A549 (cell line): Measurements from ENCODE around the gene GARIN3. TPM values are rescaled to one million over a fixed set of nuclear protein-coding genes. Genes with fewer than 3 reads are reported as not detected.

Source experiments
- ATAC-seq, 2 experiments: fragments of 200-7000 bp in 1 of 2; fragments of >200 bp in 1 of 2; cut with Nextera tagmentation in 1 of 2; cut with Tn5 transposase in 1 of 2; 3 replicates each; pipeline versions ENCODE4 v1.8.0 to v1.9.1; 2018 to 2020; ENCODE audit warnings: mild to moderate bottlenecking in 1 of 2, moderate library complexity in 1 of 2
- CTCF ChIA-PET: fragments of 300-600 bp; sonication (Branson Sonifier 250); formaldehyde crosslinking; extraction: SDS; loops from one replicate; lab custom pipeline; 2021; ENCODE audit warnings: antibody characterized with exemption, inconsistent platforms; lab: Yijun Ruan, JAX
- POLR2A ChIA-PET: fragments of 350-600 bp; formaldehyde crosslinking; extraction: SDS; loops from one replicate; lab custom pipeline; 2021; ENCODE audit warnings: antibody characterized with exemption, inconsistent platforms; lab: Yijun Ruan, JAX
- DNase-seq, 2 experiments: peaks; one replicate each; pipeline versions ENCODE4 v3.0.0 to v3.0.0-alpha.2; 2011 to 2016; ENCODE audit warnings: low read depth in 1 of 2, low spot score in 1 of 2
- FAIRE-seq: peaks from 2 replicates; lab custom pipeline; 2011; peaks lifted over from hg19 to GRCh38; lab: Jason Lieb, UNC
- H3K27ac ChIP-seq, 2 experiments: fragments of >200 bp; sonication (Bioruptor Twin); formaldehyde crosslinking; 3 replicates each; pipeline ENCODE4 v1.5.1; 2016 to 2017
- H3K4me1 ChIP-seq: fragments of >200 bp; sonication (Bioruptor Twin); formaldehyde crosslinking; 3 replicates; pipeline ENCODE4 v1.6.1; 2016
- H3K4me2 ChIP-seq: fragments of >200 bp; sonication (Bioruptor Twin); formaldehyde crosslinking; 3 replicates; pipeline ENCODE4 v1.6.1; 2016
- H3K4me3 ChIP-seq: fragments of >200 bp; sonication (Bioruptor Twin); formaldehyde crosslinking; 3 replicates; pipeline ENCODE4 v1.5.1; 2016
- H3K9me3 ChIP-seq: fragments of >200 bp; sonication (Bioruptor Twin); formaldehyde crosslinking; 3 replicates; pipeline ENCODE4 v1.6.1; 2016
- CHD2 ChIP-seq: fragments of 150-350 bp; IDR thresholded peaks from 2 replicates; pipeline ENCODE4 v1.6.1; 2014; ENCODE audit warnings: low read length; ENCODE audit not compliant: partially characterized antibody
- CHD4 ChIP-seq: fragments of 200-600 bp; sonication (generic); IDR thresholded peaks from 2 replicates; pipeline ENCODE4 v1.6.1; 2016; ENCODE audit warnings: antibody characterized with exemption, mild to moderate bottlenecking, borderline replicate concordance
- CTCF ChIP-seq: fragments of >200 bp; sonication (Bioruptor Twin); formaldehyde crosslinking; IDR thresholded peaks from 3 replicates; pipeline ENCODE4 v1.5.1; 2016
- E2F6 ChIP-seq: IDR thresholded peaks from 2 replicates; pipeline ENCODE4 v1.6.1; 2012; ENCODE audit warnings: low read depth, borderline replicate concordance
- EP300 ChIP-seq, 2 experiments: fragments of >200 bp; sonication (Bioruptor Twin); formaldehyde crosslinking; IDR thresholded peaks; 2 replicates in 1 of 2; 3 replicates in 1 of 2; pipeline ENCODE4 v1.6.1; 2016 to 2017
- FOXS1 ChIP-seq: fragments of 250-450 bp; sonication (Bioruptor Pico); IDR thresholded peaks from 2 replicates; pipeline ENCODE4 v1.5.0; 2020; ENCODE audit warnings: mild to moderate bottlenecking, moderate library complexity
- HMGXB4 ChIP-seq: fragments of 250-450 bp; sonication (Bioruptor Pico); IDR thresholded peaks from 2 replicates; pipeline ENCODE4 v1.5.0; 2021; ENCODE audit warnings: mild to moderate bottlenecking, moderate library complexity, borderline replicate concordance
- HOXB5 ChIP-seq: fragments of 250-450 bp; sonication (Bioruptor Pico); IDR thresholded peaks from 2 replicates; pipeline ENCODE4 v1.5.0; 2020; ENCODE audit warnings: mild to moderate bottlenecking, moderate library complexity
- JUN ChIP-seq, 2 experiments: fragments of >200 bp; sonication (Bioruptor Twin); formaldehyde crosslinking; IDR thresholded peaks; 2 replicates in 1 of 2; 3 replicates in 1 of 2; pipeline ENCODE4 v1.6.1; 2016 to 2017
- MAFK ChIP-seq: fragments of 450-650 bp; IDR thresholded peaks from 2 replicates; pipeline ENCODE4 v1.6.1; 2014; ENCODE audit not compliant: partially characterized antibody
- MAX ChIP-seq: IDR thresholded peaks from 2 replicates; pipeline ENCODE4 v1.6.1; 2012
- MAZ ChIP-seq: fragments of 150-350 bp; IDR thresholded peaks from 2 replicates; pipeline ENCODE4 v1.6.1; 2014; ENCODE audit warnings: antibody characterized with exemption, low read depth, low read length, borderline replicate concordance
- NFE2L2 ChIP-seq: fragments of 150-350 bp; conservative IDR thresholded peaks from 2 replicates; pipeline ENCODE4 v1.6.1; 2014; ENCODE audit warnings: low read length
- NPAS2 ChIP-seq: fragments of 250-450 bp; sonication (Bioruptor Pico); IDR thresholded peaks from 2 replicates; pipeline ENCODE4 v1.8.0; 2022; ENCODE audit warnings: mild to moderate bottlenecking, moderate library complexity, borderline replicate concordance
- PHF8 ChIP-seq: fragments of 200-600 bp; sonication (generic); IDR thresholded peaks from 2 replicates; pipeline ENCODE4 v1.6.1; 2016; ENCODE audit warnings: low read depth, mild to moderate bottlenecking, antibody characterized with exemption, moderate library complexity, borderline replicate concordance
- REST ChIP-seq: fragments of 200-600 bp; sonication (generic); IDR thresholded peaks from 2 replicates; pipeline ENCODE4 v1.6.1; 2016; ENCODE audit warnings: antibody characterized with exemption, mild to moderate bottlenecking, moderate library complexity
- RNF2 ChIP-seq: fragments of 200-600 bp; sonication (generic); IDR thresholded peaks from 2 replicates; pipeline ENCODE4 v1.6.1; 2016; ENCODE audit warnings: low read depth, mild to moderate bottlenecking, antibody characterized with exemption, moderate library complexity, borderline replicate concordance
- TFCP2L1 ChIP-seq: fragments of 250-450 bp; sonication (Bioruptor Pico); IDR thresholded peaks from 2 replicates; pipeline ENCODE4 v1.5.0; 2021; ENCODE audit warnings: mild to moderate bottlenecking
- ZC3H11A ChIP-seq: fragments of 450-650 bp; IDR thresholded peaks from 2 replicates; pipeline ENCODE4 v1.6.1; 2014; ENCODE audit warnings: antibody characterized with exemption, mild to moderate bottlenecking
- ZFP36 ChIP-seq: fragments of 450-650 bp; IDR thresholded peaks from 2 replicates; pipeline ENCODE4 v1.6.1; 2014; ENCODE audit warnings: borderline replicate concordance; ENCODE audit not compliant: partially characterized antibody
- ZSCAN20 ChIP-seq: fragments of 250-450 bp; sonication (Bioruptor Pico); IDR thresholded peaks from 2 replicates; pipeline ENCODE4 v1.8.0; 2022; ENCODE audit warnings: mild to moderate bottlenecking, moderate library complexity
- WGBS: methylation state at CpG from one replicate; pipeline ENCODE4 v1.1.6; 2017; ENCODE audit errors: missing lambda C conversion rate; 5-methylcytosine and 5-hydroxymethylcytosine counted together
- polyA plus RNA-seq, 4 experiments: library from polyadenylated mRNA; depleted of rRNA in 3 of 4; stranded (reverse); fragments of >200 nt; fragmentation: RNase III in 1 of 4; extraction: RNeasy Plus Mini Kit Qiagen cat#74134 plus additional on column Dnase treatment in 1 of 4; gene quantifications; 2 replicates in 3 of 4; 3 replicates in 1 of 4; pipeline ENCODE4 v1.2.3, GENCODE V29; 2011 to 2017

Gene GARIN3
- polyA plus RNA-seq, 2 of the 4 experiments (the other 2 are of a cell fraction): not detected

- ChIA-PET POLR2A (interaction anchor here (0.6 to 1.8 kb wide), 9 partner anchors 11 to 599 kb away, joined by 3 to 8 read pairs (median 3); partner anchors contain the start of genes HAVCR1 and THG1L), CTCF (interaction anchor here (0.5 to 2.8 kb wide), 6 partner anchors 11 to 111 kb away, joined by 3 to 26 read pairs (median 3); no protein-coding TSS in a partner anchor)
- no peak for TF ChIP-seq ZFP36
- TF ChIP-seq JUN (IDR thresholded peaks at IDR 0.05): peak in 1 of 2 experiments; percentile 33; a peak in 2 of 5 replicates
- TF ChIP-seq CHD2: no peak
- no peak for TF ChIP-seq RNF2
- TF ChIP-seq HMGXB4 (CRISPR knock-in tag): no peak
- no peak for TF ChIP-seq EP300 (IDR thresholded peaks at IDR 0.05)
- TF ChIP-seq CTCF: no peak
- 0 out of 2 replicates have a peak, but pooled peaks have one; percentile 18 for TF ChIP-seq REST
- TF ChIP-seq FOXS1: no peak
- TF ChIP-seq E2F6: peak; percentile 74
- no peak for TF ChIP-seq MAZ
- TF ChIP-seq ZC3H11A: no peak
- TF ChIP-seq NFE2L2: no peak
- no peak for TF ChIP-seq MAFK
- TF ChIP-seq MAX: peak; percentile 61; the same call in 1 of the 2 replicates
- no peak for TF ChIP-seq NPAS2 (CRISPR knock-in tag)
- TF ChIP-seq PHF8: no peak; the same call in 1 of the 2 replicates
- no peak for TF ChIP-seq ZSCAN20 (CRISPR knock-in tag)
- TF ChIP-seq CHD4: no peak
- peak; percentile 94 for TF ChIP-seq HOXB5 (CRISPR knock-in tag)
- TF ChIP-seq TFCP2L1 (CRISPR knock-in tag): no peak
- peaks cover 10% of the 10 kb centered on the region; the same call in 2 of the 3 replicates for H3K4me1 ChIP-seq
- H3K27ac ChIP-seq: peak overlapping the region; percentile 95 to 96
- no peak for FAIRE-seq
- H3K4me2 ChIP-seq: peak overlapping the region; percentile 76
- peak; percentile 74 to 78 for ATAC-seq
- no peaks in the 10 kb centered on the region for H3K9me3 ChIP-seq
- 5% methylated on average over 33 of the region's 33 CpGs for WGBS
- DNase-seq: peak; percentile 40 to 84
- H3K4me3 ChIP-seq: peak overlapping the region; percentile 93
These were observed 22.7 kb downstream of the GARIN3 start for GRCh38 chr5:157143127-157143971.
